ENCODE data around the gene ASCC3. TPM values are rescaled to one million over a fixed set of nuclear protein-coding genes. Genes with fewer than 3 reads are reported as not detected.

The ASCC3 gene
- total RNA-seq, 1 experiment from 2014 or later = 45.6 TPM

GRCh38 chr6:100906325-100906724, 25.2 kb upstream of the ASCC3 start:
- intact Hi-C loops (cut with micrococcal nuclease; ENCODE audit: unreplicated experiment) = no loop called here
- Mint-ChIP-seq H3K36me3 (ENCODE audit: insufficient read depth, unreplicated experiment) (no peaks in the 10 kb centered on the region), H3K27me3 (ENCODE audit: unreplicated experiment) (no peaks in the 10 kb centered on the region), H3K4me3 (ENCODE audit: low read depth, unreplicated experiment) (no peak overlapping the region), H3K9me3 (ENCODE audit: low read depth, unreplicated experiment) (peaks cover 2% of the 10 kb centered on the region), H3K4me1 (ENCODE audit: low read depth, unreplicated experiment) (peaks cover 24% of the 10 kb centered on the region), H3K27ac (ENCODE audit: unreplicated experiment) (no peak overlapping the region)
- CTCF ChIA-PET = no interaction called here
- no peak for TF ChIP-seq CTCF (IDR thresholded peaks at IDR 0.05; ENCODE audit: unreplicated experiment)
- BruUV-seq (replicated peaks) = no TSS peak
- no peak for DNase-seq

GRCh38 chr6:100905067-100905466, 23.9 kb upstream of the ASCC3 start:
- Mint-ChIP-seq H3K27me3 (ENCODE audit: unreplicated experiment) (no peaks in the 10 kb centered on the region), H3K4me3 (ENCODE audit: low read depth, unreplicated experiment) (no peak overlapping the region), H3K27ac (ENCODE audit: unreplicated experiment) (no peak overlapping the region), H3K4me1 (ENCODE audit: low read depth, unreplicated experiment) (peaks cover 27% of the 10 kb centered on the region), H3K36me3 (ENCODE audit: insufficient read depth, unreplicated experiment) (no peaks in the 10 kb centered on the region), H3K9me3 (ENCODE audit: low read depth, unreplicated experiment) (peaks cover 2% of the 10 kb centered on the region)
- no peak for TF ChIP-seq CTCF (IDR thresholded peaks at IDR 0.05; ENCODE audit: unreplicated experiment)
- intact Hi-C loops (cut with micrococcal nuclease; ENCODE audit: unreplicated experiment) = no loop called here
- no TSS peak for BruUV-seq (replicated peaks)
- CTCF ChIA-PET = no interaction called here
- DNase-seq = no peak

- Mint-ChIP-seq H3K36me3 (ENCODE audit: insufficient read depth, unreplicated experiment) (no peaks in the 10 kb centered on the region), H3K9me3 (ENCODE audit: low read depth, unreplicated experiment) (peaks cover 2% of the 10 kb centered on the region), H3K4me3 (ENCODE audit: low read depth, unreplicated experiment) (peak overlapping the region; percentile 16), H3K27ac (ENCODE audit: unreplicated experiment) (no peak overlapping the region), H3K27me3 (ENCODE audit: unreplicated experiment) (no peaks in the 10 kb centered on the region), H3K4me1 (ENCODE audit: low read depth, unreplicated experiment) (peaks cover 27% of the 10 kb centered on the region)
- CTCF ChIA-PET = no interaction called here
- intact Hi-C loops (cut with micrococcal nuclease; ENCODE audit: unreplicated experiment) = no loop called here
- no peak for TF ChIP-seq CTCF (IDR thresholded peaks at IDR 0.05; ENCODE audit: unreplicated experiment)
- no TSS peak for BruUV-seq (replicated peaks)
- peak; percentile 34 for DNase-seq
These were observed 23.2 kb upstream of the ASCC3 start for GRCh38 chr6:100904316-100904715.

GRCh38 chr6:100901582-100901981, 20.5 kb upstream of the ASCC3 start:
- H3K4me3 Mint-ChIP-seq (ENCODE audit: low read depth, unreplicated experiment) = no peak overlapping the region
- no peaks in the 10 kb centered on the region for H3K36me3 Mint-ChIP-seq (ENCODE audit: insufficient read depth, unreplicated experiment)
- no peak for TF ChIP-seq CTCF (IDR thresholded peaks at IDR 0.05; ENCODE audit: unreplicated experiment)
- no peak for DNase-seq
- CTCF ChIA-PET = no interaction called here
- peaks cover 27% of the 10 kb centered on the region for H3K4me1 Mint-ChIP-seq (ENCODE audit: low read depth, unreplicated experiment)
- H3K27ac Mint-ChIP-seq (ENCODE audit: unreplicated experiment) = no peak overlapping the region
- H3K9me3 Mint-ChIP-seq (ENCODE audit: low read depth, unreplicated experiment) = peaks cover 5% of the 10 kb centered on the region
- H3K27me3 Mint-ChIP-seq (ENCODE audit: unreplicated experiment) = no peaks in the 10 kb centered on the region
- intact Hi-C loops (cut with micrococcal nuclease; ENCODE audit: unreplicated experiment) = no loop called here
- BruUV-seq (replicated peaks) = no TSS peak

- H3K4me1 Mint-ChIP-seq (ENCODE audit: low read depth, unreplicated experiment) = peaks cover 16% of the 10 kb centered on the region
- H3K36me3 Mint-ChIP-seq (ENCODE audit: insufficient read depth, unreplicated experiment) = no peaks in the 10 kb centered on the region
- CTCF ChIA-PET = no interaction called here
- no peak overlapping the region for H3K4me3 Mint-ChIP-seq (ENCODE audit: low read depth, unreplicated experiment)
- H3K27me3 Mint-ChIP-seq (ENCODE audit: unreplicated experiment) = no peaks in the 10 kb centered on the region
- DNase-seq = no peak
- TF ChIP-seq CTCF (IDR thresholded peaks at IDR 0.05; ENCODE audit: unreplicated experiment) = no peak
- H3K9me3 Mint-ChIP-seq (ENCODE audit: low read depth, unreplicated experiment) = peaks cover 5% of the 10 kb centered on the region
- BruUV-seq (replicated peaks) = no TSS peak
- H3K27ac Mint-ChIP-seq (ENCODE audit: unreplicated experiment) = no peak overlapping the region
- intact Hi-C loops (cut with micrococcal nuclease; ENCODE audit: unreplicated experiment) = no loop called here
These were observed 18.1 kb upstream of the ASCC3 start for GRCh38 chr6:100899202-100899601.
